GM12864 (cell line): ENCODE data around the gene PAEP.

ENCODE experiments used
- DNase-seq: peaks from one replicate; pipeline ENCODE4 v3.0.0-alpha.2; 2011; ENCODE audit warnings: low read depth
- H3K4me3 ChIP-seq: 2 replicates; pipeline ENCODE4 v1.5.1; 2011; ENCODE audit warnings: mild to moderate bottlenecking, low read depth, low read length, control low read depth
- TF ChIP-seq, protein P1 (sequence below): IDR thresholded peaks from 2 replicates; pipeline ENCODE4 v1.5.1; 2011; ENCODE audit warnings: low read depth, mild to moderate bottlenecking, moderate library complexity, low read length, control low read depth, inconsistent platforms; ENCODE audit errors: missing control alignments

The PAEP gene

DNA sequence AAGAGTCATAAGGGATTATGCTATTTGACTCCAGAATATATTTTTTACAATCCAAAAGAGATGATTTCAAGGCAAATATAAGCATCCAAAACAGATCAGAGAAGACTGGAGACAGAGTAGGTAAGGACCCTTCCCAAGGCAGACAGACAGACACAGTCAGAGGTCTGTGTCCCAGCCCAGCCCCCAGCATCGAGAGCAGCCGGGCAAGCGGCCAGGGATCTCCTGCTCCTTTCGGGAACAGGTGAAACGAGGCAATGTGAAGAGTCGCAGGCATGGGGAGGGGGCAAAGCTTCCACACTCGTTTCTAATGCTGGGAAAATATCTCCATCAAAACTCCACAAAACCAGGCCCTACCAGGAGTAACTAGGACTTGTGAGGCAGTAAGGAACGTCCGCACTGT, 5.8 kb downstream of the PAEP start:
- TF ChIP-seq, protein P1, sequence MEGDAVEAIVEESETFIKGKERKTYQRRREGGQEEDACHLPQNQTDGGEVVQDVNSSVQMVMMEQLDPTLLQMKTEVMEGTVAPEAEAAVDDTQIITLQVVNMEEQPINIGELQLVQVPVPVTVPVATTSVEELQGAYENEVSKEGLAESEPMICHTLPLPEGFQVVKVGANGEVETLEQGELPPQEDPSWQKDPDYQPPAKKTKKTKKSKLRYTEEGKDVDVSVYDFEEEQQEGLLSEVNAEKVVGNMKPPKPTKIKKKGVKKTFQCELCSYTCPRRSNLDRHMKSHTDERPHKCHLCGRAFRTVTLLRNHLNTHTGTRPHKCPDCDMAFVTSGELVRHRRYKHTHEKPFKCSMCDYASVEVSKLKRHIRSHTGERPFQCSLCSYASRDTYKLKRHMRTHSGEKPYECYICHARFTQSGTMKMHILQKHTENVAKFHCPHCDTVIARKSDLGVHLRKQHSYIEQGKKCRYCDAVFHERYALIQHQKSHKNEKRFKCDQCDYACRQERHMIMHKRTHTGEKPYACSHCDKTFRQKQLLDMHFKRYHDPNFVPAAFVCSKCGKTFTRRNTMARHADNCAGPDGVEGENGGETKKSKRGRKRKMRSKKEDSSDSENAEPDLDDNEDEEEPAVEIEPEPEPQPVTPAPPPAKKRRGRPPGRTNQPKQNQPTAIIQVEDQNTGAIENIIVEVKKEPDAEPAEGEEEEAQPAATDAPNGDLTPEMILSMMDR, result no peak
- DNase-seq, result no peak
- no peak overlapping the region for H3K4me3 ChIP-seq

DNA sequence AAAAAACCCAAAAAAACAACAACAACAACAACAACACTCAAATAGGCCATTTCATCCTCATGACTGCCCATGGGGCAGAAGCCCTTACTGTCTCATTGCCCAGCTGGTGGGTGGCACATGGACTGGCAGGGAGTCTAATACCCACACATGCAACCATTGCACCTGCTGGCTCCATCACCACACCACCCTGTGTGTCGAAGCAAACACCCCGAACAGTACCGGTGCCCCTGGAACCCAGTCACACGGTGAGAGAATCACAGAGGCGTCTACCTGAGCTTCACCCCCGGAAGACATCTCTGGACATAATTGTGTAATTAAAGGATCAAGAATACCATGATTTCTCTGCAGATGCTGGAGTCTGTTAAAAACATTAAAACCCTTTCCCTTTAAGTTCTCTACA, 6.5 kb downstream of the PAEP start:
- TF ChIP-seq, protein P1, result no peak
- DNase-seq, result no peak
- H3K4me3 ChIP-seq, result no peak overlapping the region

DNA sequence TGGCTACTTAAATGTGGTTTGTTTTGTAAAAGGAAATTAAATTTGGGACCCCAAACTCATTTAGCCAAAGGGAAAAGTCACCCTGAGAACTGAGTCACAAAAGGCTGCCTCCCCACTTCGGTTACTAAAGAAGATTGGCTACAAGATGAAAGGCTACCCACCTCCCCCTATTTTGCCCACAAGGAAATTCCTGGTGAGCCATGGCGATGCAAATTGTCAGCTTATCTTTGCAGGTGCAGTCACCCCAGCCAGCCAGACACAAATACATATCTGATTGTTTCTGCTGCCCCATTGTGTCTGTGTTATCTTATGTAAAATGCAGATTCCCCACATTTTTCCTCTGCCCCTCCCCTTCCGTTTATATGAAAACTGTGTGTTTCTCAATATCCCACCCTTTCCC, 8.9 kb downstream of the PAEP start:
- H3K4me3 ChIP-seq, result no peak overlapping the region
- DNase-seq, result no peak
- TF ChIP-seq, protein P1, result no peak

DNA sequence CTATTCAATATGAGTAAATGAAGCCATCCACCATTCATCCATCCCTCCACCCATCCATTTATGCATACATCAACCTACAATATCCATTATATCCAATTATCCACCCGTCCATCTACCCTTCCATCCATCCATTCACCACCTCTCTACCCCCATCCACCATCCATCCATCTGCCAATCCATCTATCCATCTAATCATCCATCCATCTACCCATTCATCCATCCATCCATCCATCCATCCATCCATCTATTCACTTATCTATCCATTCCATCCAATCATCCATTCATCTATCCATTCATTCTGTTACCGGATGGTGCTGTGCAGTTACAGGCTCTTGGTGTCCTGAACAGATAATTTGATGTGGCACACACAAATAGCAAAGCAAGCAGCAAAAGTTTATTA, 10.7 kb downstream of the PAEP start:
- no peak for DNase-seq
- TF ChIP-seq, protein P1, result no peak
- no peak overlapping the region for H3K4me3 ChIP-seq

DNA sequence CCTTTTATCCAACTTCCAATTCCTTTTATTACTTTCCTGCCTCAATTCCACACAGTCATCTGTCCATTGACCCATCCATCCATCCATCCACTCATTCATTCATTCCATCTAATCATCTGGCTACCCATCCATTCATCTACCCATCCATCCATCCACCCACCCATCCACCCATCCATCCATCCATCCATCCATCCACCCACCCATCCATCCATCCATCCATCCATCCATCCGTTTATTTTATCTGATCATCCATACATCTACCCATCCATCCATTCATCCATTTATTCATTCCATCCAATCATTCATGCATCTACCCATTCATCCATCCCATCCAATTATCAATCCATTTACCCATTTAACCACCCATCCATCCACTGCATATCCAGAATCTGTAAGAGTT, 11.6 kb downstream of the PAEP start:
- no peak for DNase-seq
- TF ChIP-seq, protein P1, result no peak
- no peak overlapping the region for H3K4me3 ChIP-seq

DNA sequence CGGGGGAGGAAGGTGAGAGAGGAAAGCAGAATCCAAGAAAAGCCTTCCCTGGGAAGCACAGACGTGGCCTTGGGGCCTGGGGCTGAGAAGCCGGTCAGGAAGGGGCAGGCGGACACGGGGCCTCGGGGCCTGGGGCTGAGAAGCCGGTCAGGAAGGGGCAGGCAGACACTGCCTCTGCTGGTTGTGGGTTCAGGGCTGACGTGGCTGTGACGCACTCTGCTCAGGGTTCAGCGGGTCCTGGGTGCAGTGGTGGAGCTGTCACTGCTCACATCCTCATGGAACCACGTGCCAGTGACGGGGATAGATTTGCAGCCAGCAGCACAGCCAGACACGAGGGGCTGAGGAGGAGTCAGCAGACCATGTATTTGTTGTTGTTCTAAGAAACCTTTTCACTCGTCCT, 12.8 kb downstream of the PAEP start:
- H3K4me3 ChIP-seq, result no peak overlapping the region
- TF ChIP-seq, protein P1, result no peak
- no peak for DNase-seq

DNA sequence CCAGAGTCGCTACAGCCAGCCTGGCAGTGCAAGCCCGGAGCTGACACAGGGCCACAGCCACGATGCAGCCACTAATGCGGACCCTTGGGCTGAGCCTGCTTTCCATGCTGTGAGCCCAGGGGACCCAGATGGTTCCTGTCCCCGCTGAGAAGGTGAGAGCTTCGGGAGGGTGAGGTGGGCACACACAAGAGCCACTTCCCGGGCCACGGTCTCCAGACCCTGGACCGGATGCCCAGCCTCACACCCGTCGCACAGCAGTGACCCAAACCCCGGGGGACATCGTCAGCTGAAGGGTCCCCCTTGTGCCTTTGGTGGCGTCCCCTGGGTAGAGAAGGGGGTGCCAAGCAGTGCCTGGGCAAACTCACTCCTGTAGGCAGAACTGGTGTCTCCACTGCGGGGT, 13.4 kb downstream of the PAEP start:
- DNase-seq, result no peak
- TF ChIP-seq, protein P1, result no peak
- H3K4me3 ChIP-seq, result no peak overlapping the region
